ENCODE data around the gene USH1G. TPM values are rescaled to one million over a fixed set of nuclear protein-coding genes. Genes with fewer than 3 reads are reported as not detected.

USH1G gene
- total and polyA plus RNA-seq, 4 donors, result 0.13 TPM; not detected in 3

DNA sequence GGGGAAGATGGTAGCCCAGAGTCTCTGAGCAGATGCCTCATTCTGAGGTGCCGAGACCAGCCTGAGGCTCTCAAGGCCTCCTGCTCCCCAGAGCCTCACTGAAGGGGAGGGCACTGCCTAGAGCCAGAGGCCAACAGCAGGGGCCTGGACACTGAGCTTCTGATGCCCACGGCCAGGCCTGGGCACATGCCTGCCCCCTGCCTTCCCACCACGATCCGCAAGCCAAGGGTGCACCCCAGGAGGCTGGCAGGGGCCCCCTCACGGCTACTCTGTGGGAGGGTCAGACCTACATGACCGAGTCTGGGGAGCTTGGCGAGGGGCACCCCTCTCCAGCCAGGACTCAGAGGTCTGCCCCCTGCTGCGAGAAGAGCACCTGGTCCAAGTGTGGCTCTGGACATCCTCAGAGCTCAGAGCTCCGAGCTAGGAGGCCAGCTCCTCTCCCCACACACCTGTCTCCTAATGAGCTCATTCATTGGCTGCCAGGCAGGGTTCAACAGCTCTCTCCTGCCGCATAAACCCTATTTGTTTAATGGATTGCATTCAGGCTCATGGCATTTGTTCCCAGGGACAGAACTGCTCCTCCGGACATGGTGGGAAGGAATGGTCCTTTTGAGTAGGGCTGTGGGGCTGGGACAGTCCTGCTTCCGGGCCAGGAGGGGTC lies 26.5 kb upstream of the USH1G start:
- H3K27me3 ChIP-seq (ENCODE audit: control insufficient read depth in 1 of 2, insufficient read depth in 2 of 2, low read length in 1 of 2), result no peaks in the 10 kb centered on the region
- intact Hi-C loops (cut with DNase I), result loop anchor here in 1 of 2 donors (10.0 kb wide), 1 partner anchor 205 kb away; the partner anchor contains the start of gene NHERF1
- no peak overlapping the region for H3K4me3 ChIP-seq (ENCODE audit: low read length in 2 of 2)
- DNase-seq (no peak), ATAC-seq (ENCODE audit: low FRiP score) (no peak)
- H3K9me3 ChIP-seq (ENCODE audit: control insufficient read depth, low read length), result no peaks in the 10 kb centered on the region
- no peaks in the 10 kb centered on the region for H3K4me1 ChIP-seq (ENCODE audit: control insufficient read depth in 1 of 2, insufficient read depth in 2 of 2, low read length in 2 of 2)
- 45 to 55% methylated on average over 12 of the region's 12 CpGs for WGBS, 2 donors
- H3K36me3 ChIP-seq (ENCODE audit: control insufficient read depth in 1 of 2, insufficient read depth in 2 of 2, low read length in 1 of 2), result no peaks in the 10 kb centered on the region
- no peak overlapping the region for H3K27ac ChIP-seq (ENCODE audit: low read depth in 1 of 2, low read length in 2 of 2)

DNA sequence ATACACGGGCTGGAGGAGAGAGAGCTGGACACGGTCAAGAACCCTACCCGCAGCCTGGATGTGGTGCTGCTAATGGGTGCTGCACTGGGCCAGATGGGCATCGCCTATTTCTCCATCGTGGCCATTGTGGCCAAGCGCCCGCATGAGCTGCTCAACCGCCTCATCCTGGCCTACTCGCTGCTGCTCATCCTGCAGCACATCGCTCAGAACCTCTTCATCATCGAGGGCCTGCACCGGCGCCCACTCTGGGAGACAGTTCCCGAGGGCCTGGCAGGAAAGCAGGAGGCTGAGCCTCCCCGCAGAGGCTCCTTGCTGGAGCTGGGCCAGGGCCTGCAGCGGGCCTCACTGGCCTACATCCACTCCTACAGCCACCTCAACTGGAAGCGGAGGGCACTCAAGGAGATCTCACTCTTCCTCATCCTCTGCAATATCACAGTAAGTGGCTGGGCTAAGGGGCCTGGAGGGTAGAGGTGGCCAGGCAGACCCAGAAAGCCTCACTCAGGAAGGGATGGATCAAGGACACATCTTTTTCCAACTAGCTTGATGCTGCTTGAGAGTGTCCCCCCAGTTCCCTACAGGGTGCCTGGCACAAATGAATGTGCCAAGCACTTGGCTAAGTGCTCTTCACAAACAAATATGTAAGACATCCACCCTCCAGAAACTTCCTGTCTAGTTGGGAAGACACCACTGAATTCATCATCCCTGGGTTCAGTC lies 24.1 kb upstream of the USH1G start:
- Histone ChIP-seq H3K4me3 (ENCODE audit: low read length in 2 of 2) (no peak overlapping the region), H3K27ac (ENCODE audit: low read depth in 1 of 2, low read length in 2 of 2) (no peak overlapping the region), H3K4me1 (ENCODE audit: control insufficient read depth in 1 of 2, insufficient read depth in 2 of 2, low read length in 2 of 2) (no peaks in the 10 kb centered on the region), H3K36me3 (ENCODE audit: control insufficient read depth in 1 of 2, insufficient read depth in 2 of 2, low read length in 1 of 2) (no peaks in the 10 kb centered on the region), H3K27me3 (ENCODE audit: control insufficient read depth in 1 of 2, insufficient read depth in 2 of 2, low read length in 1 of 2) (no peaks in the 10 kb centered on the region), H3K9me3 (ENCODE audit: control insufficient read depth, low read length) (no peaks in the 10 kb centered on the region)
- WGBS, 2 donors, result 87 to 91% methylated on average over 17 of the region's 17 CpGs
- DNase-seq, result no peak
- no peak for ATAC-seq (ENCODE audit: low FRiP score)
- intact Hi-C loops (cut with DNase I), result no loop called here

GRCh38 chr17:74946641-74947040 lies 23.6 kb upstream of the USH1G start:
- intact Hi-C loops (cut with DNase I), result no loop called here
- H3K27ac ChIP-seq (ENCODE audit: low read depth in 1 of 2, low read length in 2 of 2), result no peak overlapping the region
- H3K36me3 ChIP-seq (ENCODE audit: control insufficient read depth in 1 of 2, insufficient read depth in 2 of 2, low read length in 1 of 2), result no peaks in the 10 kb centered on the region
- H3K27me3 ChIP-seq (ENCODE audit: control insufficient read depth in 1 of 2, insufficient read depth in 2 of 2, low read length in 1 of 2), result no peaks in the 10 kb centered on the region
- WGBS, 2 donors, result 85 to 89% methylated on average over 14 of the region's 14 CpGs
- H3K4me1 ChIP-seq (ENCODE audit: control insufficient read depth in 1 of 2, insufficient read depth in 2 of 2, low read length in 2 of 2), result no peaks in the 10 kb centered on the region
- no peaks in the 10 kb centered on the region for H3K9me3 ChIP-seq (ENCODE audit: control insufficient read depth, low read length)
- H3K4me3 ChIP-seq (ENCODE audit: low read length in 2 of 2), result no peak overlapping the region
- ATAC-seq (ENCODE audit: low FRiP score) (no peak), DNase-seq (no peak)

DNA sequence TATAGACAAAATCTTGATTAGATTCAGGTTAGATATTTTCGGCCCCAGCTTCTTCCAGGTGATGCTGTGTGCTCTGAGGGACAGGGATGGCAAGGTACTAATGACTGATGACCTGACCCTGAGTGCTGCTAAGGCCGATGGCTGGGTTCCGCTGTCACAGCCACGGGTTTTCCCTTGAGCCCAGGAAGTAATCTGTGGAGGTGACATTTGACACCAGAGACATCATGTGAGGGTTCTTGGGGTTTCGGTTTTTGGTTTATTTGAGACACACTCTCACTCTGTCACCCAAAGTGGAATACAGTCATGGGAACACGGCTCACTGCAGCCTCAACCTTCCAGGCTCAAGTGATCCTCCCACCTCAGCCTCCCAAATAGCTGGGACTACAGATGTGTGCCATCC lies 22.5 kb upstream of the USH1G start:
- Histone ChIP-seq H3K27ac (ENCODE audit: low read depth in 1 of 2, low read length in 2 of 2) (no peak overlapping the region), H3K27me3 (ENCODE audit: control insufficient read depth in 1 of 2, insufficient read depth in 2 of 2, low read length in 1 of 2) (no peaks in the 10 kb centered on the region), H3K36me3 (ENCODE audit: control insufficient read depth in 1 of 2, insufficient read depth in 2 of 2, low read length in 1 of 2) (no peaks in the 10 kb centered on the region), H3K4me1 (ENCODE audit: control insufficient read depth in 1 of 2, insufficient read depth in 2 of 2, low read length in 2 of 2) (no peaks in the 10 kb centered on the region), H3K9me3 (ENCODE audit: control insufficient read depth, low read length) (no peaks in the 10 kb centered on the region), H3K4me3 (ENCODE audit: low read length in 2 of 2) (no peak overlapping the region)
- intact Hi-C loops (cut with DNase I), result no loop called here
- ATAC-seq (ENCODE audit: low FRiP score) (no peak), DNase-seq (no peak)
- WGBS, 2 donors, result 35 to 37% methylated on average over 6 of the region's 6 CpGs

GRCh38 chr17:74943808-74944522 lies 20.9 kb upstream of the USH1G start:
- H3K4me3 ChIP-seq (ENCODE audit: low read length in 2 of 2), result no peak overlapping the region
- no peak overlapping the region for H3K27ac ChIP-seq (ENCODE audit: low read depth in 1 of 2, low read length in 2 of 2)
- no peaks in the 10 kb centered on the region for H3K9me3 ChIP-seq (ENCODE audit: control insufficient read depth, low read length)
- intact Hi-C loops (cut with DNase I), result no loop called here
- H3K4me1 ChIP-seq (ENCODE audit: control insufficient read depth in 1 of 2, insufficient read depth in 2 of 2, low read length in 2 of 2), result no peaks in the 10 kb centered on the region
- no peaks in the 10 kb centered on the region for H3K27me3 ChIP-seq (ENCODE audit: control insufficient read depth in 1 of 2, insufficient read depth in 2 of 2, low read length in 1 of 2)
- no peak for DNase-seq
- 48 to 54% methylated on average over 13 of the region's 13 CpGs for WGBS, 2 donors
- no peak for ATAC-seq (ENCODE audit: low FRiP score)
- H3K36me3 ChIP-seq (ENCODE audit: control insufficient read depth in 1 of 2, insufficient read depth in 2 of 2, low read length in 1 of 2), result no peaks in the 10 kb centered on the region

DNA sequence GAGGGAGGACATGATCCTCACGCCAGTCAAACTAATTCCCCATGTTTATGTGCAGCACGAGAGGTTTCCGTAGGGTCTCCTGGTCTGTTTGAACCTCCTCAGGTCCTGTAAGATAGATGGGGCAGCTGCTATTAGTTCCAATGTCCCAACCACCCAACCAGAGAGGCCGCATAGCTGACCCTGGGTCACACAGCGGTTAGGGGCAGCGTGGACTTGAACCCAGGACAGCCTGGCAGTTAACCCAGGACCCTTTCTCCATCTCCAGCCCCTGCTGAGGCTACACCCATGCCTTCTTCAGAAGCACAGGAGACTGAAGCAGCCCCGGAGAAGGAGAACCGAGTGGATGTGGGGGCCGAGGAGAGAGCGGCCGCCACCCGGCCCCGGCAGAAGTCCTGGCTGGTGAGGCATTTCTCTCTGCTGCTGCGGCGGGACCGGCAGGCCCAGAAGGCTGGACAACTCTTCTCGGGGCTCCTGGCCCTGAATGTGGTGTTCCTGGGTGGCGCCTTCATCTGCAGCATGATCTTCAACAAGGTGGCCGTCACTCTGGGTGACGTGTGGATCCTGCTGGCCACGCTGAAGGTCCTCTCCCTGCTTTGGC lies 18.2 kb upstream of the USH1G start:
- no peaks in the 10 kb centered on the region for H3K27me3 ChIP-seq (ENCODE audit: control insufficient read depth in 1 of 2, insufficient read depth in 2 of 2, low read length in 1 of 2)
- no peaks in the 10 kb centered on the region for H3K9me3 ChIP-seq (ENCODE audit: control insufficient read depth, low read length)
- H3K4me3 ChIP-seq (ENCODE audit: low read length in 2 of 2), result no peak overlapping the region
- intact Hi-C loops (cut with DNase I), result no loop called here
- ATAC-seq (ENCODE audit: low FRiP score) (no peak), DNase-seq (no peak)
- H3K27ac ChIP-seq (ENCODE audit: low read depth in 1 of 2, low read length in 2 of 2), result no peak overlapping the region
- no peaks in the 10 kb centered on the region for H3K36me3 ChIP-seq (ENCODE audit: control insufficient read depth in 1 of 2, insufficient read depth in 2 of 2, low read length in 1 of 2)
- H3K4me1 ChIP-seq (ENCODE audit: control insufficient read depth in 1 of 2, insufficient read depth in 2 of 2, low read length in 2 of 2), result no peaks in the 10 kb centered on the region
- WGBS, 2 donors, result 77 to 78% methylated on average over 21 of the region's 21 CpGs

DNA sequence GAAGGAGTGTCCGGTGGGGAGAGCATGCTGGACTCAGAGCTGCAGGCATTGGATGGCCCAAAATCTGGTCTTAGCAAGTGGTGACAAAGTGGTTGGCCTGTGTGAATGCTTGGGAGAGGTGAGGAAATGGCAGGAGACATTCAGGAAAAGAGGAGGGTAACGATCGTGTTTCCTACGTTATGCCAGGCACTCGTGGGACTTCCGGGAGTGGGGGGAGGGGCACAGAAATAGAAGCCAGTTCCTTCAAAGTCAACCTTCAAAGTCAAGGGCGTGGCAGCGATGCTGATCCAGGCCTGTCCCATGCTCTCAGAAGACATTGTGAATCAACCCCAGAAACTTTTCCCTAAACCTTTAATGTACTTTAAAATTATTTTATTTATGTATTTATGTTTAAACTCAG lies 16.5 kb upstream of the USH1G start:
- Histone ChIP-seq H3K9me3 (ENCODE audit: control insufficient read depth, low read length) (no peaks in the 10 kb centered on the region), H3K4me3 (ENCODE audit: low read length in 2 of 2) (no peak overlapping the region), H3K27me3 (ENCODE audit: control insufficient read depth in 1 of 2, insufficient read depth in 2 of 2, low read length in 1 of 2) (no peaks in the 10 kb centered on the region), H3K36me3 (ENCODE audit: control insufficient read depth in 1 of 2, insufficient read depth in 2 of 2, low read length in 1 of 2) (no peaks in the 10 kb centered on the region), H3K27ac (ENCODE audit: low read depth in 1 of 2, low read length in 2 of 2) (no peak overlapping the region), H3K4me1 (ENCODE audit: control insufficient read depth in 1 of 2, insufficient read depth in 2 of 2, low read length in 2 of 2) (no peaks in the 10 kb centered on the region)
- intact Hi-C loops (cut with DNase I), result no loop called here
- DNase-seq (no peak), ATAC-seq (ENCODE audit: low FRiP score) (no peak)
- 48 to 49% methylated on average over 8 of the region's 8 CpGs for WGBS, 2 donors

GRCh38 chr17:74938194-74938950 lies 15.3 kb upstream of the USH1G start:
- intact Hi-C loops (cut with DNase I), result no loop called here
- no peaks in the 10 kb centered on the region for H3K27me3 ChIP-seq (ENCODE audit: control insufficient read depth in 1 of 2, insufficient read depth in 2 of 2, low read length in 1 of 2)
- WGBS, 2 donors, result 52 to 61% methylated on average over 8 of the region's 8 CpGs

More at GRCh38 chr17:74938194-74938950, 15.3 kb upstream of the USH1G start:
- no peak for DNase-seq
- H3K27ac ChIP-seq (ENCODE audit: low read depth in 1 of 2, low read length in 2 of 2), result no peak overlapping the region
- H3K4me1 ChIP-seq (ENCODE audit: control insufficient read depth in 1 of 2, insufficient read depth in 2 of 2, low read length in 2 of 2), result no peaks in the 10 kb centered on the region
- H3K9me3 ChIP-seq (ENCODE audit: control insufficient read depth, low read length), result no peaks in the 10 kb centered on the region
- no peak overlapping the region for H3K4me3 ChIP-seq (ENCODE audit: low read length in 2 of 2)
- ATAC-seq (ENCODE audit: low FRiP score), result no peak
- H3K36me3 ChIP-seq (ENCODE audit: control insufficient read depth in 1 of 2, insufficient read depth in 2 of 2, low read length in 1 of 2), result no peaks in the 10 kb centered on the region

All from aorta (tissue), 5 donors.